ENCODE data around the gene HHIP. TPM values are rescaled to one million over a fixed set of nuclear protein-coding genes. Genes with fewer than 3 reads are reported as not detected.

HHIP gene
- total and polyA plus RNA-seq, 2 donors from 2014 or later, result 0.85 to 2.5 TPM

DNA sequence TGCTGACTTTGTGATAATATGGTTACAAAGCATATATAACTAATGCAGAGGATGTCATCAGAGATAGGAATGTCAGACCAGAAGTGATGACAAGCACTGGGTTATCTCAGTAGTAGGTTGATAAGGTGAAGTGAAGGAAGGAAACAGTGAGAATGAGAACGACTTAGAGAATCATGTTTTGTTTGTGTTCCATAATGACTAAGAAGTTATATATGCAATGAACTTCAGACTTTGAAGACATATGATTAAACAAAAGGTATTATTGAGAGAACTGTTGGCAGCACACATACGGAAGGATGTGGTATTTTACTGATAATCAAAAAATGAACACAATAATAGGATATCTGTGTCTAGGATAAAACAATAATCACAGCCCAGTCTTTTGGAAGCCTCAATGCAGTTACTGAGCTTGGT lies 18.3 kb upstream of the HHIP start:
- H3K27ac ChIP-seq (ENCODE audit: low read depth in 2 of 2, low read length in 2 of 2), result no peak overlapping the region
- no peaks in the 10 kb centered on the region for H3K9me3 ChIP-seq (ENCODE audit: control insufficient read depth in 2 of 3, insufficient read depth in 1 of 3, low read length in 3 of 3)
- TF ChIP-seq, protein P1, sequence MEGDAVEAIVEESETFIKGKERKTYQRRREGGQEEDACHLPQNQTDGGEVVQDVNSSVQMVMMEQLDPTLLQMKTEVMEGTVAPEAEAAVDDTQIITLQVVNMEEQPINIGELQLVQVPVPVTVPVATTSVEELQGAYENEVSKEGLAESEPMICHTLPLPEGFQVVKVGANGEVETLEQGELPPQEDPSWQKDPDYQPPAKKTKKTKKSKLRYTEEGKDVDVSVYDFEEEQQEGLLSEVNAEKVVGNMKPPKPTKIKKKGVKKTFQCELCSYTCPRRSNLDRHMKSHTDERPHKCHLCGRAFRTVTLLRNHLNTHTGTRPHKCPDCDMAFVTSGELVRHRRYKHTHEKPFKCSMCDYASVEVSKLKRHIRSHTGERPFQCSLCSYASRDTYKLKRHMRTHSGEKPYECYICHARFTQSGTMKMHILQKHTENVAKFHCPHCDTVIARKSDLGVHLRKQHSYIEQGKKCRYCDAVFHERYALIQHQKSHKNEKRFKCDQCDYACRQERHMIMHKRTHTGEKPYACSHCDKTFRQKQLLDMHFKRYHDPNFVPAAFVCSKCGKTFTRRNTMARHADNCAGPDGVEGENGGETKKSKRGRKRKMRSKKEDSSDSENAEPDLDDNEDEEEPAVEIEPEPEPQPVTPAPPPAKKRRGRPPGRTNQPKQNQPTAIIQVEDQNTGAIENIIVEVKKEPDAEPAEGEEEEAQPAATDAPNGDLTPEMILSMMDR (IDR thresholded peaks at IDR 0.05; ENCODE audit: borderline replicate concordance, extremely low read depth, insufficient read depth), result no peak
- FAIRE-seq, result no peak
- intact Hi-C loops (cut with DNase I), result no loop called here
- no peaks in the 10 kb centered on the region for H3K36me3 ChIP-seq (ENCODE audit: control insufficient read depth in 2 of 3, insufficient read depth in 3 of 3, low read length in 3 of 3)
- no peaks in the 10 kb centered on the region for H3K27me3 ChIP-seq (ENCODE audit: control insufficient read depth, insufficient read depth, low read length)
- no peak overlapping the region for H3K9ac ChIP-seq (ENCODE audit: low read length in 3 of 3)
- H3K4me1 ChIP-seq (ENCODE audit: control insufficient read depth in 2 of 3, insufficient read depth in 2 of 3, low read depth in 1 of 3, low read length in 3 of 3), result no peaks in the 10 kb centered on the region
- no peak overlapping the region for H3K4me3 ChIP-seq (ENCODE audit: low read length in 3 of 3)
- no peak for DNase-seq

DNA sequence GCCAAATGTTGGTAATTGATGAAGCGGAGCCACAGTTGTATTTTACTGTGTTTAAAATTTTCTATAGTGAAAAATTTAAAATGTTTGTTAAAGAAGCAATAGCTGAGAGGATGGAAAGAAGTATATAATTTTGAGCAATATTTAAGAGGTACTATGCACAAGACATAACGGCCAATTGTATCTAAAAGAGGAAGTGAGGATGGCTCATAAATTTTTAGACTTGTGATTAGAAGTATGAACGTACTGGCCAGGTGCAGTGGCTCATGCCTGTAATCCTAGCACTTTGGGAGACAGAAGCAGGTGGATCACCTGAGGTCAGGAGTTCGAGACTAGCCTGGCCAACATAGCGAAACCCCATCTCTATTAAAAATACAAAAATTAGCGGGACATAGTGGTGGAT lies 12.7 kb upstream of the HHIP start:
- DNase-seq (no peak), FAIRE-seq (no peak)
- no peak overlapping the region for H3K4me3 ChIP-seq (ENCODE audit: low read length in 3 of 3)
- TF ChIP-seq, protein P1 (IDR thresholded peaks at IDR 0.05; ENCODE audit: borderline replicate concordance, extremely low read depth, insufficient read depth), result no peak
- H3K27me3 ChIP-seq (ENCODE audit: control insufficient read depth, insufficient read depth, low read length), result no peaks in the 10 kb centered on the region
- H3K9me3 ChIP-seq (ENCODE audit: control insufficient read depth in 2 of 3, insufficient read depth in 1 of 3, low read length in 3 of 3), result no peaks in the 10 kb centered on the region
- intact Hi-C loops (cut with DNase I), result no loop called here
- H3K9ac ChIP-seq (ENCODE audit: low read length in 3 of 3), result no peak overlapping the region
- no peak overlapping the region for H3K27ac ChIP-seq (ENCODE audit: low read depth in 2 of 2, low read length in 2 of 2)
- H3K4me1 ChIP-seq (ENCODE audit: control insufficient read depth in 2 of 3, insufficient read depth in 2 of 3, low read depth in 1 of 3, low read length in 3 of 3), result no peaks in the 10 kb centered on the region
- H3K36me3 ChIP-seq (ENCODE audit: control insufficient read depth in 2 of 3, insufficient read depth in 3 of 3, low read length in 3 of 3), result no peaks in the 10 kb centered on the region

DNA sequence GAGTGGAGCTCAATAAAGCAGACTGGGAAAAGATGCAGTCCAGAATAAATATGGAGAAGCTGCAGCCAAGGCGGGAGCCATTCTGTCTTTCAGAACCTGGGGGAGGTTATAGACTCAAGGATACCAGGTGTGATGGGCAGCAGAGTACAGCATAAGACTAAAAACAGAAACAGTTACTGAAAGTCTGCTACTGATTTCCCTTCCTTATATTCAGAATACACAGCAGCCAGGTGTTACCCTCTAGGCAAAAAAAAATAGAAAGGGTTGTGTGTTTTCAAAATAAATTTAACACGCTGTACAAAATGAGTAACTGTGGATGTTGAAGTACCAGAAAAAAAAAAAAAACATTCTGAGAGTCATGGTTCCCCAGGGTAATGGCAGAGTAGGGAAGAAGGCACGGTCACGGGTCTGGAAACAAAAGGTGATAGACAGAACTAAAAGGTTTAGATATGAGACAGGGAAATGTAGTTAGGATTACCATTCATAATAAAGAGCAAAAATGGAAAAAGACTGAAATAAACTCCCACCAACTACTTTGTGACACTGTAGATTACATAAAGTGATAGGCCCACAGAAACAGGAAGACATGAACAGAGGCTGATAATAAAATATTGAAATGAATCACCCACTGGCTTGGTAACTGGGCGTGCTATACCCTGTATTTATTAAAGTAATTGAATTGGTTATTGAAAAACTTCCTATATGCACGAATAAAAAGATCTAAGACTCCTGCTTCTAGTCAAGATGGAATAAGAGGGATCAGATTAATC lies 10.8 kb upstream of the HHIP start:
- H3K9ac ChIP-seq (ENCODE audit: low read length in 3 of 3), result no peak overlapping the region

More for the DNA sequence above, 10.8 kb upstream of the HHIP start:
- Histone ChIP-seq H3K9me3 (ENCODE audit: control insufficient read depth in 2 of 3, insufficient read depth in 1 of 3, low read length in 3 of 3) (no peaks in the 10 kb centered on the region), H3K27ac (ENCODE audit: low read depth in 2 of 2, low read length in 2 of 2) (no peak overlapping the region), H3K27me3 (ENCODE audit: control insufficient read depth, insufficient read depth, low read length) (no peaks in the 10 kb centered on the region), H3K4me1 (ENCODE audit: control insufficient read depth in 2 of 3, insufficient read depth in 2 of 3, low read depth in 1 of 3, low read length in 3 of 3) (no peaks in the 10 kb centered on the region), H3K4me3 (ENCODE audit: low read length in 3 of 3) (no peak overlapping the region), H3K36me3 (ENCODE audit: control insufficient read depth in 2 of 3, insufficient read depth in 3 of 3, low read length in 3 of 3) (no peaks in the 10 kb centered on the region)
- FAIRE-seq, result no peak
- intact Hi-C loops (cut with DNase I), result no loop called here
- TF ChIP-seq, protein P1 (IDR thresholded peaks at IDR 0.05; ENCODE audit: borderline replicate concordance, extremely low read depth, insufficient read depth), result no peak
- no peak for DNase-seq

Measured in kidney (tissue), 14 donors.